AML-193 (cell line): ENCODE results near the gene ZBTB42.

Source experiments
- DNase-seq, 2 experiments: peaks; one replicate each; lab custom pipeline; 2025; lab: John Stamatoyannopoulos, UW

The ZBTB42 gene

DNA sequence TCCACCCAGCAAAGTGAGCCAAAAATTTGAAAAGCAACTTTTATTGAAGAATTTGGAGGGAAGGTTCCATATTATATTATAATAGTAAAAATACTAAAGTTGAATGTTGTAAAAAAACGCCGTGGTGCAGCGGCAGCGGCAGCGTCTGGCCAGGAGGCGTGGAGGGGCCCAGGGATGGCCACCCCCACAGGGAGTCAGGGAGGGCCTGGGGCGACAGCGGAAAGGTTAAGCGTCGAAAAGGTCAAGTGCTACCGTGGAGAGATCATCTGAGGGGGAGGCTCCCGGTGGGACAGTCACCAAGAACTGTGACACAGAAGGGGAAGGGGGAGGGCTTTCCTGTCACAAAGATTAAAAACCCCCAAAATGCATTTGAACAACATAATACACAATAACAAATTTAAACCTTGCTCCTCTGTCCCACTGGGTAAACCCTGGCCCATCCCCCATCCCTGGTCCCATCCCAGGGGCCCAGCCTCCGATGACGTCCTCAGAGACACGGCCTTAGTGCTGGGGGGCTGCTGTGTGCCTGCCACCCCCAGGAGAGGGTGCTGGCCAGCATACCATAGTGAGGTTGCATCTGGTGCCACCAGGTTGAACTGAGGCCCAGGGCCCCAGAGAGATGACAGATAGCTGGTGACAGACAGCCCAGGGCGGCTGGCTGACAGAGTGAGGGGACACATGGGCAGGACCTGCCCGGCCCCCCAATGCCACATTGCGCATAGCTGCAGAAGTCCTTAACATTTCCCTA is 31.4 kb upstream of the ZBTB42 start:
- DNase-seq = no peak

- DNase-seq = no peak
These were observed 30.8 kb upstream of the ZBTB42 start for GRCh38 chr14:104770072-104770579.

- no peak for DNase-seq
These were observed 30.0 kb upstream of the ZBTB42 start for GRCh38 chr14:104770851-104771272.

GRCh38 chr14:104771374-104771773 is 29.5 kb upstream of the ZBTB42 start:
- DNase-seq = no peak

- DNase-seq = no peak
These were observed 28.8 kb upstream of the ZBTB42 start for GRCh38 chr14:104771918-104772706.

DNA sequence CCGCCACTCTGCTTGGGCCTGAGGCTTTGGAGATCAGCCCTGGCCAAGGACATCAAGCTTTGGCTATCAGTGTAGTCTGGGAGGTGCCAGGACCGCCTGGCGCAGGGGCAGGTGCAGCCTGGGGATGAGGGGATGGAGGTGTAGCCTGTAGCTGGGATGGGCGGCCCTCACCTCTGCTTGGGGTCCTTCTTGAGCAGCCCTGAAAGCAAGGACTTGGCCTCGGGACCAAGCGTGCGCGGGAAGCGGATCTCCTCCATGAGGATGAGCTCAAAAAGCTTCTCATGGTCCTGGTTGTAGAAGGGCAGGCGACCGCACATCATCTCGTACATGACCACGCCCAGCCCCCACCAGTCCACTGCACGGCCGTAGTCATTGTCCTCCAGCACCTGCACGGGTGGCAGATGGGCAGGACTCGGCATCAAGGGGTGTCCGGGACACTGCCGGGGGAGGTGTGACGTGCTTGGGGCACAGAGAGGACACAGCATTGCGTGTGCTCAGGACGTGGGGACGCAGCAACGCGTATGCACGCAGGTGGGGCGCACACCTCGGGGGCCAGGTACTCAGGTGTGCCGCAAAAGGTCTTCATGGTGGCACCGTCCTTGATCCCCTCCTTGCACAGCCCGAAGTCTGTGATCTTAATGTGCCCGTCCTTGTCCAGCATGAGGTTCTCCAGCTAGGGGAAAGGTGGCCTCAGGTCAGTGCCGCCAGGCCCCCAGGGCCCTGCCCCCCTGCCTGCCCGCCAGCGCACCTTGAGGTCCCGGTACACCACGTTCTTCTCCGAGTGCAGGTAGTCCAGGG is 28.0 kb upstream of the ZBTB42 start:
- DNase-seq = no peak

GRCh38 chr14:104773505-104774452 is 27.1 kb upstream of the ZBTB42 start:
- no peak for DNase-seq

DNA sequence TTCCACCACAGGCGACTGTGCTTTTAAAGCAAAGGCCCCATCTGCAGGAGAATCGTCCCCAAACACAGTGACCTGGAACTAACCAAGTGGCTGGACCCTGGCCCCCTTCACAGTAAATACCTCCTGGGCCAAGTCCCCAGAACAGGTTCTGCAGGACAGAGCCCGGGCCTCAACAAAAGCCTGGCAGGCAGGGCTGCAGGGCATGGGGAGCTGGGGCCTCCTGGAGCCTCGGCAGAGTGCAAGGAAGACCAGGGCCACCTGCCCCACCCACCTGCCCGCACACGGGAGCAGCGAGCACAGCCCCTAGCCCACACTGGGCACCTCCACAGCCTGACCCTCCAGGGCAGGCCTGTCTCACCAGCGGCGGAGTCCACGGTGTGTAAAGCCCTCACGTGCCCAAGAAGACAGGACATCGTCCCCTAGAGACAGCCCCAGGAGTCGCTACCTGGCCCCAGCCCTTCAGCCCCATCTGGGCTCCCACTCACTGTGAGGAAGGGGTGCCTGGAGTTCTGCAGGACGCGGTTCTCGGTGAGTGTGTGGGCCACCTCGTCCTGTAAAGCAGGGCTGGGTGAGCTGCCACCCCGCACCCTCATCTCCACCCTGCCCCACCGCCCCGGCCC is 26.3 kb upstream of the ZBTB42 start:
- DNase-seq = no peak

- no peak for DNase-seq
These were observed 25.8 kb upstream of the ZBTB42 start for GRCh38 chr14:104775073-104775489.

DNA sequence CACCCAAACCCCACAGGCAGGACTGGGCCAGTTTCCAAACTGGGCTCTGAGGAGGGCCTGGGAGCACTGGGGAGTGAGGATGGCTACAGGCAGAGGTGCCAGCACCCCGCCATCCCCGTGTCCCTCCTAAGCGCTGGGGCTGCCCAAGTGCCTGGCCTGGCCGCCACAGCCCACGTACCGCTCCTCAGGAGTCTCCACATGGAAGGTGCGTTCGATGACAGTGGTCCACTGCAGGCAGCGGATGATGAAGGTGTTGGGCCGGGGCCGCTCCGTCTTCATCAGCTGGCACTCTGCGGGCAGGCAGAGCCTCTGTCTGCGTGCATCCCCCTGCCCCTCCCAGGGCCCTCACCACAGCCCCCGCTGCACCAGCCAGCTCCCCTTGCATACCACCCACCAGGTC is 24.4 kb upstream of the ZBTB42 start:
- DNase-seq = no peak

DNA sequence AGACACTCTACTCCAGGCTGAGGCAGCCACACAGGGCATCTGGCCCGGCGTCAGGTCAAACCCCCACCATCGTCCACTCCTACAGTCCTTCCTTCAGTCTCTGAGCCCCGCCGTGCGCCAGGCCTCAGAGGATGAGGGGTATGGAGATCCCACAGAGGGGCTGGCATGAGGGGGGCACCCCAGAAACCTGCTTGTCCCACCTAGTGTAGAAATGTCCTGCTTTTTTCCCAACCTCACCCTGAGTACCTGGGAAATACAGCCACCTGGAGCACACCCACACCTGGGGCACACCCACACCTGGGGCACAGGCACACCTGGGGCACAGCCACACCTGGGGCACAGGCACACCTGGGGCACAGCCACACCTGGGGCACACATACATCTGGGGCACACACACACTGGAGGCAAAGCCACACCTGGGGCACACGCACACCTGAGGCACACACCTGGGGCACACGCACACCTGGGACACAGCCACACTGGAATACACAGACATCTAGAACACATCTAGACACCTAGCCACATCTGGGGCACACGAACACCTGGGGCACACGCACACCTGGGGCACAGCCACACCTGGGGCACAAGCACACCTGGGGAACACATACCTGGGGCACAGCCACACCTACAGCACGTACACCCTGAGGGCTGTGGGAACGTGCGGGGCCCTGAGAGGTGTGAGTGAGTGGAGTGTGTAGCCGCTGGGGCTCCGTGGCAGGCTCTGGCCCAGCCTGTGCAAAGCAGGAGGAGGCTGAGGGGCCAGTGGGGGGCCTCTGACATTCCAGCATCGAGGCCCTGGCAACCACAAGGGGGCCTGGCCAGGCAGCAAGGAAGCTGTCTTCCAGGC is 23.7 kb upstream of the ZBTB42 start:
- no peak for DNase-seq

- no peak for DNase-seq
These were observed 23.1 kb upstream of the ZBTB42 start for GRCh38 chr14:104777808-104778249.

- no peak for DNase-seq
These were observed 22.1 kb upstream of the ZBTB42 start for GRCh38 chr14:104778694-104779331.

DNA sequence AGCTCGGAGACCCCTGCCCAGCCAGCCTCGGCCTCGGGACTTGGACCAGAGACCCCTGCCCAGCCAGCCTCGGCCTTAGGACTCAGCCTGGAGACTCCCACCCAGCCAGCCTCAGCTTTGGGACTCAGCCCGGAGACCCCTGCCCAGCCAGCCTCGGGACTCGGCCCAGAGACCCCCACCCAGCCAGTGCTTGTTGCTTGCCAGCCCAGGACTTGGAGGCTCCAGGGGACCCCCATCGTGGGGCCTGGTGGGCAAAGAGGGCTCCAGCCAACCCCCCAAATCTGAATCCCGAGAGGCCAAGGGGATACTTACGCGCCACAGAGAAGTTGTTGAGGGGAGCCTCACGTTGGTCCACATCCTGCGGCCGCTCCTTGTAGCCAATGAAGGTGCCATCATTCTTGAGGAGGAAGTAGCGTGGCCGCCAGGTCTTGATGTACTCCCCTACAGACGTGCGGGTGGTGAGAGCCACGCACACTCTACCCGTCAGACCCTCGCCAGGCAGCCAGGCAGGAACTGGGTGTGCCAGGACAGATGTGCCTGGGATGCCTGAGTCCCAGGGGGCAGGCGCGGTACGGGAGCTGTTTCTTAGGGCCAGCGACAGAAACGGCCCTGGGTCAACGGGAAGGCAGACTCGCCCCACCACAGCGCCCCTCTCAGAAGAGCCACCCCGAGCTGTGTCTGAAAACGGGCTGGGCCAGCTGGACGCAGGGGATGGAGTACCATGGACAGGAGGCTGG is 21.0 kb upstream of the ZBTB42 start:
- DNase-seq = no peak

- DNase-seq = no peak
These were observed 20.3 kb upstream of the ZBTB42 start for GRCh38 chr14:104780513-104781030.

GRCh38 chr14:104781271-104782077 is 19.4 kb upstream of the ZBTB42 start:
- no peak for DNase-seq

GRCh38 chr14:104782086-104782807 is 18.7 kb upstream of the ZBTB42 start:
- DNase-seq = no peak
